GM12892 (cell line): ENCODE results near the gene ADAM30.

Experiments used
- POLR2A ChIP-seq: IDR thresholded peaks from 2 replicates; pipeline ENCODE4 v1.6.1; 2011; ENCODE audit warnings: low read depth, low read length, control low read depth
- POLR2AphosphoS5 ChIP-seq: IDR thresholded peaks from 2 replicates; pipeline ENCODE4 v1.6.1; 2011; ENCODE audit warnings: low read depth, low read length, control low read depth
- TAF1 ChIP-seq: IDR thresholded peaks from 2 replicates; pipeline ENCODE4 v1.6.1; 2011; ENCODE audit warnings: low read depth, mild to moderate bottlenecking, control low read depth, low read length, borderline replicate concordance

DNA sequence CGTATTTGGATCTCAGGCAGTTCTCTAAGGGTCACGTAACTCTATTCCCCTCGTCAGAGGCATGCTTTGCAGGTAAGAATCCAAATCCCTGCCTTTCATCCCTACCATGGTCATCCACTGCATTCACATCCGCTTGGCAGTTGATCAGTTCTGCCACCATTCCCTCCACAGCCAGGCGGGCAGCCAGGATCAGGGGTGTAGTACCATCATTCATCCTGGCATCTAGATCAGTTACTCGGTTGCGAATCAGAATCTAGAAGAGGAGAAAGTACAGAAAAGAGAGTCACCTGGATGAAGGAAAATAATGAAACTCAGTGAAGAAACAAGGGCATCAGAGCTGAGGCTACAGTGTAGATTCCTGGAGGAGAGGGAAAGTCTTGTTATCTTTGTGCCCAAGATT lies 22.0 kb upstream of the ADAM30 start:
- TF ChIP-seq POLR2AphosphoS5, result no peak
- TF ChIP-seq POLR2A, result no peak
- TF ChIP-seq TAF1, result no peak
